Neural cell (in vitro differentiated cells): ENCODE measurements around the gene SEPTIN2.

Source experiments
- EZH2 ChIP-seq: fragments of 200-600, 300-800 bp; shearing (Covaris generic), sonication (generic); IDR thresholded peaks from 2 replicates; pipeline ENCODE4 v1.6.1; 2014; ENCODE audit warnings: antibody characterized with exemption, low read length, borderline replicate concordance, mild to moderate bottlenecking; ENCODE audit not compliant: insufficient read depth, poor library complexity, severe bottlenecking
- POLR2AphosphoS5 ChIP-seq: IDR thresholded peaks from 2 replicates; pipeline ENCODE4 v1.6.1; 2012
- TAF1 ChIP-seq: IDR thresholded peaks from 2 replicates; pipeline ENCODE4 v1.6.1; 2012; ENCODE audit warnings: low read depth
- TF ChIP-seq, protein P1 (sequence below): fragments of 450-650 bp; IDR thresholded peaks from 2 replicates; pipeline ENCODE4 v1.5.1; 2014; ENCODE audit warnings: antibody characterized with exemption, mild to moderate bottlenecking, moderate library complexity; ENCODE audit not compliant: poor library complexity, severe bottlenecking

- TF ChIP-seq, protein P1, sequence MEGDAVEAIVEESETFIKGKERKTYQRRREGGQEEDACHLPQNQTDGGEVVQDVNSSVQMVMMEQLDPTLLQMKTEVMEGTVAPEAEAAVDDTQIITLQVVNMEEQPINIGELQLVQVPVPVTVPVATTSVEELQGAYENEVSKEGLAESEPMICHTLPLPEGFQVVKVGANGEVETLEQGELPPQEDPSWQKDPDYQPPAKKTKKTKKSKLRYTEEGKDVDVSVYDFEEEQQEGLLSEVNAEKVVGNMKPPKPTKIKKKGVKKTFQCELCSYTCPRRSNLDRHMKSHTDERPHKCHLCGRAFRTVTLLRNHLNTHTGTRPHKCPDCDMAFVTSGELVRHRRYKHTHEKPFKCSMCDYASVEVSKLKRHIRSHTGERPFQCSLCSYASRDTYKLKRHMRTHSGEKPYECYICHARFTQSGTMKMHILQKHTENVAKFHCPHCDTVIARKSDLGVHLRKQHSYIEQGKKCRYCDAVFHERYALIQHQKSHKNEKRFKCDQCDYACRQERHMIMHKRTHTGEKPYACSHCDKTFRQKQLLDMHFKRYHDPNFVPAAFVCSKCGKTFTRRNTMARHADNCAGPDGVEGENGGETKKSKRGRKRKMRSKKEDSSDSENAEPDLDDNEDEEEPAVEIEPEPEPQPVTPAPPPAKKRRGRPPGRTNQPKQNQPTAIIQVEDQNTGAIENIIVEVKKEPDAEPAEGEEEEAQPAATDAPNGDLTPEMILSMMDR: no peak
- TF ChIP-seq POLR2AphosphoS5 (no peak), EZH2 (no peak), TAF1 (no peak)
These were observed 35.9 kb downstream of the SEPTIN2 start for GRCh38 chr2:241351640-241352031.
